HG03108 (cell line): ENCODE data around the gene AKAP4.
A peak's percentile ranks its signal among the peaks of the same experiment; 100 is the strongest.

Experiments
- ATAC-seq: cut with Tn5 transposase; IDR thresholded peaks from one replicate; pipeline ENCODE4 v1.9.1; 2021; ENCODE audit warnings: moderate library complexity; ENCODE audit not compliant: unreplicated experiment

AKAP4 gene

GRCh38 chrX:50200907-50201306 lies at the start of gene AKAP4:
Gene AKAP4, minus strand, starts transcription at chrX:50201007. Its CDS starts 118 bp downstream, at chrX:50200889.
- no peak for ATAC-seq

- no peak for ATAC-seq
These were observed 10.7 kb upstream of the AKAP4 start for GRCh38 chrX:50211510-50211909.

GRCh38 chrX:50206753-50207152 lies 5.9 kb upstream of the AKAP4 start:
- ATAC-seq, result no peak

GRCh38 chrX:50204364-50204899 lies 3.6 kb upstream of the AKAP4 start, which contains the start of gene CCNB3:
Gene CCNB3, plus strand, starts transcription at chrX:50204765. Its CDS starts 80,399 bp downstream, at chrX:50285164.
- peak; percentile 92 for ATAC-seq

- ATAC-seq, result no peak
These were observed 1.7 kb upstream of the AKAP4 start for GRCh38 chrX:50202539-50202938.

- no peak for ATAC-seq
These were observed 2.5 kb downstream of the AKAP4 start for GRCh38 chrX:50198348-50198747.

- ATAC-seq, result no peak
These were observed 11.8 kb downstream of the AKAP4 start for GRCh38 chrX:50188859-50189600.

- no peak for ATAC-seq
These were observed 16.9 kb downstream of the AKAP4 start for GRCh38 chrX:50183891-50184290.

GRCh38 chrX:50180073-50180940 lies 20.5 kb downstream of the AKAP4 start:
- ATAC-seq, result no peak

GRCh38 chrX:50169717-50170116 lies 31.1 kb downstream of the AKAP4 start:
- no peak for ATAC-seq

GRCh38 chrX:50168241-50168687 lies 32.5 kb downstream of the AKAP4 start:
- ATAC-seq, result peak; percentile 30

- ATAC-seq, result no peak
These were observed 33.4 kb downstream of the AKAP4 start for GRCh38 chrX:50167366-50167765.

GRCh38 chrX:50165727-50166126 lies 35.1 kb downstream of the AKAP4 start:
- ATAC-seq, result no peak

GRCh38 chrX:50161127-50161526 lies 39.7 kb downstream of the AKAP4 start:
- no peak for ATAC-seq

GRCh38 chrX:50158593-50158992 lies 42.2 kb downstream of the AKAP4 start:
- ATAC-seq, result no peak

GRCh38 chrX:50157545-50158135 lies 43.2 kb downstream of the AKAP4 start:
- no peak for ATAC-seq

GRCh38 chrX:50154429-50154828 lies 46.4 kb downstream of the AKAP4 start:
- ATAC-seq, result no peak

GRCh38 chrX:50152456-50152855 lies 48.4 kb downstream of the AKAP4 start:
- no peak for ATAC-seq

GRCh38 chrX:50147972-50148371 lies 52.8 kb downstream of the AKAP4 start:
- ATAC-seq, result no peak
